Testis (tissue), 3 donors: Measurements from ENCODE around the gene TNS2. TPM values are rescaled to one million over a fixed set of nuclear protein-coding genes. Genes with fewer than 3 reads are reported as not detected.
A peak's percentile ranks its signal among the peaks of the same experiment; 100 is the strongest.

Experiments
- DNase-seq: peaks from one replicate; pipeline ENCODE4 v3.0.0-alpha.2; 2019
- H3K27ac ChIP-seq, 2 donors: fragments of 200-600 bp; sonication (generic); one replicate each; pipeline ENCODE4 v1.5.1; 2019
- H3K27me3 ChIP-seq: fragments of 200-600 bp; sonication (generic); one replicate; pipeline ENCODE4 v1.5.1; 2019
- H3K36me3 ChIP-seq: fragments of 200-600 bp; sonication (generic); one replicate; pipeline ENCODE4 v1.5.1; 2017; ENCODE audit warnings: low read depth; ENCODE audit errors: missing control alignments
- H3K4me1 ChIP-seq: fragments of 200-600 bp; sonication (generic); one replicate; pipeline ENCODE4 v1.5.1; 2019
- H3K4me3 ChIP-seq, 2 donors: fragments of 200-600 bp; sonication (generic); one replicate each; pipeline ENCODE4 v1.5.1; 2017 to 2019
- H3K9me3 ChIP-seq: fragments of 200-600 bp; sonication (generic); one replicate; pipeline ENCODE4 v1.5.1; 2017
- CTCF ChIP-seq, 3 experiments: fragments of 450-650 bp in 2 of 3; fragments of 200-600 bp in 1 of 3; sonication (generic) in 1 of 3; IDR thresholded peaks; one replicate each; pipeline ENCODE4 v1.5.1; 2016 to 2019; ENCODE audit warnings: antibody characterized with exemption in 3 of 3, mild to moderate bottlenecking in 2 of 3, moderate library complexity in 1 of 3
- POLR2A ChIP-seq: fragments of 450-650 bp; IDR thresholded peaks from one replicate; pipeline ENCODE4 v1.6.1; 2017; ENCODE audit warnings: antibody characterized with exemption, mild to moderate bottlenecking, moderate library complexity
- WGBS, 2 donors: methylation state at CpG; one replicate each; pipeline ENCODE4 v1.1.5; 2018; 5-methylcytosine and 5-hydroxymethylcytosine counted together
- intact Hi-C: fragments of 100-400 bp; cut with DNase I; formaldehyde crosslinking; loops from one replicate; pipeline ENCODE4 v1.15.1; 2023; ENCODE audit warnings: low total_unique reads
- polyA plus RNA-seq: library from polyadenylated mRNA; stranded (reverse); fragments of 350-450 nt; fragmentation: Illumina TruSeq; extraction: RNeasy Lipid Tissue Mini Kit (QIAGEN cat#74804); gene quantifications from one replicate; pipeline ENCODE4 v1.2.3, GENCODE V29; 2014; ENCODE audit warnings: low read depth, low replicate concordance; ENCODE audit not compliant: insufficient read depth
- total RNA-seq, 2 donors: library from RNA; depleted of rRNA; stranded (reverse); fragments of >200 nt; gene quantifications; one replicate each; pipeline ENCODE4 v1.2.3, GENCODE V29; 2016

TNS2 gene
- total and polyA plus RNA-seq, 3 donors from 2014 or later, result 47.0 to 138 (median 108) TPM

DNA sequence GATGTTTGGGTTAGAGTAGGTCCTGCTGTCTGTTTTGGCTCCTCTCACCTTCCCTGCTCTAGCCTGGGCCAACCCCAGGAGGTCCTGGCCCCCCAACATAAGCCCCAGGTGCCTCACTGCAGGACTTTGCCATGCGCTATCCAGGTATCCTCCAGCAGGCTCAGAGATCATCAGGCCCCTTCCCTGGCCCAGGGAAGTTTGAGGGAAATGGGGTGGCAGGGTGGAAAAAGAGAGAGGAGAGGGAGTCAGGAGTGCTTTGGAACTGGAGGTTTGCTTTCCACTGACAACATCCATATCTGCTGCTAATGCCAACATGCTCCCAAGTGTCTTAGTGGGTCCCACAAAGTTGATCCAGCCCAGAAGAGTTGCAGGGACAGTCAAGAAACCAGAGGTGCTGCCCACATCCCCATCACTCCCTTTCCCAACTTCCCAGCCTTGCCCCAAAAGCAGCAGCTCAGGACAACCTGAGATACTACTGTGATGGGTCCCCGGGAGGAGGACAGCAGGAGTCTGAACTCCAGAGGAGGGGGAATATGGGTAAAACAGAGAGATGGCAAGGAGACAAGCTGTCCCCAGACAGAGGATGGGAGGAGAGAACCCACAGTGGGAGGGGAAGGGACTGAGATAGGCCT is 677 bp downstream of the TNS2 start:
- Histone ChIP-seq H3K27me3 (no peaks in the 10 kb centered on the region), H3K27ac (peak overlapping the region; percentile 89 to 92), H3K9me3 (no peaks in the 10 kb centered on the region), H3K4me3 (peak overlapping the region; percentile 67 to 71), H3K36me3 (no peaks in the 10 kb centered on the region), H3K4me1 (peaks cover 74% of the 10 kb centered on the region)
- intact Hi-C loops, result no loop called here
- TF ChIP-seq CTCF (IDR thresholded peaks at IDR 0.05) (no peak), POLR2A (no peak)
- no peak for DNase-seq
- WGBS, 2 donors, result 60 to 66% methylated on average over 2 of the region's 2 CpGs

- H3K4me1 ChIP-seq, result peaks cover 67% of the 10 kb centered on the region
- peak; percentile 91 for DNase-seq
- intact Hi-C loops, result no loop called here
These were observed 1.4 kb downstream of the TNS2 start for GRCh38 chr12:53051058-53051880.

DNA sequence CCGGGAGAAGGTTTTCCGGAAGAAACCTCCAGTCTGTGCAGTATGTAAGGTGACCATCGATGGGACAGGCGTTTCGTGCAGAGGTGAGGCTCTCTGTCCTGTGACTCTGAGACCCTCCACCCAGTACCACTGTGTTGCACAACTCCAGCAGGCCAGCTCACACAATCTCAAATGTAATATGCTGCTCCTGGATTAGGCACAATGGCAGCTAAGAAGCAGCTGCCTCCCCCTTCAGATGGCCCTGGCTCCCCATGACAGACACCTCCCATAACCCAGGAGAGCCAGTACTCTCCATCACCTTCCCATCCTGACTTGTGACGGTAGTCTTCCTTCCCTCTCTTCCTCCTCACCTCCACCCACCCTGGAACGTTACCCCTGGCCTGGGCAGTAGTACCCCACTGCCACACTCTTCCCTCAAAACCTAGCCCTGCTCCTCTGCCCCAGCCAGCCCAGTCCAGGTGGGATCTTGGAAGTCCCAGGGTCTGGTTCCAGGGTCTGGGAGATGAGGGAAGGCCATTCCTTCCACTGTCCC is 2.1 kb downstream of the TNS2 start:
- Histone ChIP-seq H3K4me3 (peak overlapping the region in 1 of 2 donors; percentile 67), H3K4me1 (peaks cover 66% of the 10 kb centered on the region), H3K27me3 (no peaks in the 10 kb centered on the region), H3K9me3 (no peaks in the 10 kb centered on the region), H3K36me3 (no peaks in the 10 kb centered on the region), H3K27ac (peak overlapping the region; percentile 89 to 92)
- 56 to 61% methylated on average over 5 to 7 of the region's 7 CpGs for WGBS, 2 donors
- no peak for DNase-seq
- no peak for TF ChIP-seq CTCF (IDR thresholded peaks at IDR 0.05)
- no peak for TF ChIP-seq POLR2A
- intact Hi-C loops, result no loop called here

More at GRCh38 chr12:53051058-53051880, 1.4 kb downstream of the TNS2 start:
- TF ChIP-seq CTCF (IDR thresholded peaks at IDR 0.05) (peak in 2 of 3 experiments; percentile 33 to 39), POLR2A (no peak)
- Histone ChIP-seq H3K27me3 (no peaks in the 10 kb centered on the region), H3K27ac (peak overlapping the region; percentile 89 to 92), H3K36me3 (no peaks in the 10 kb centered on the region), H3K9me3 (no peaks in the 10 kb centered on the region), H3K4me3 (peak overlapping the region; percentile 67 to 71)
- 13 to 26% methylated on average over 6 to 11 of the region's 11 CpGs for WGBS, 2 donors

- Histone ChIP-seq H3K4me1 (peaks cover 66% of the 10 kb centered on the region), H3K9me3 (no peaks in the 10 kb centered on the region), H3K27me3 (no peaks in the 10 kb centered on the region), H3K27ac (peak overlapping the region; percentile 89 to 92), H3K4me3 (peak overlapping the region in 1 of 2 donors; percentile 67), H3K36me3 (no peaks in the 10 kb centered on the region)
- TF ChIP-seq CTCF (IDR thresholded peaks at IDR 0.05) (no peak), POLR2A (no peak)
- peak; percentile 93 for DNase-seq
- intact Hi-C loops, result no loop called here
- 37 to 50% methylated on average over 9 to 11 of the region's 11 CpGs for WGBS, 2 donors
These were observed 2.8 kb downstream of the TNS2 start for GRCh38 chr12:53052419-53053217.
